NCI-H2107 treated with DMSO at 0.1 percent for 48 hours (cell line): Measurements from ENCODE around the gene SDC1.
A peak's percentile ranks its signal among the peaks of the same experiment; 100 is the strongest.
"Not testable (repeated sequence)": the region's sequence is repeated elsewhere in the genome, so short reads cannot be mapped to it uniquely, and the experiment has no call there.

Experiments used
- DNase-seq: peaks from one replicate; lab custom pipeline; 2025; ENCODE audit not compliant: unreplicated experiment; lab: John Stamatoyannopoulos, UW

Gene SDC1

GRCh38 chr2:20199633-20200270, 25.2 kb downstream of the SDC1 start:
- no peak for DNase-seq

- DNase-seq, result peak; percentile 35
Observed at GRCh38 chr2:20198796-20199632, 25.9 kb downstream of the SDC1 start.

GRCh38 chr2:20198001-20198400, 26.9 kb downstream of the SDC1 start:
- peak; percentile 81 for DNase-seq

GRCh38 chr2:20197192-20197591, 27.7 kb downstream of the SDC1 start:
- no peak for DNase-seq

- peak; percentile 33 for DNase-seq
Observed at GRCh38 chr2:20196657-20197161, 28.2 kb downstream of the SDC1 start.

- DNase-seq, result no peak
Observed at GRCh38 chr2:20196053-20196656, 28.8 kb downstream of the SDC1 start.

- DNase-seq, result no peak
Observed at GRCh38 chr2:20195431-20196033, 29.4 kb downstream of the SDC1 start.

- DNase-seq, result not testable (repeated sequence)
Observed at GRCh38 chr2:20195016-20195411, 29.9 kb downstream of the SDC1 start.

GRCh38 chr2:20194097-20195015, 30.6 kb downstream of the SDC1 start:
- no peak for DNase-seq

- no peak for DNase-seq
Observed at GRCh38 chr2:20193185-20193584, 31.7 kb downstream of the SDC1 start.

- no peak for DNase-seq
Observed at GRCh38 chr2:20192781-20193180, 32.1 kb downstream of the SDC1 start.

- no peak for DNase-seq
Observed at GRCh38 chr2:20191714-20192569, 33.0 kb downstream of the SDC1 start.

- no peak for DNase-seq
Observed at GRCh38 chr2:20190876-20191713, 33.8 kb downstream of the SDC1 start.

- DNase-seq, result no peak
Observed at GRCh38 chr2:20190170-20190569, 34.8 kb downstream of the SDC1 start.

GRCh38 chr2:20189299-20189931, 35.5 kb downstream of the SDC1 start:
- no peak for DNase-seq

GRCh38 chr2:20188851-20189250, 36.1 kb downstream of the SDC1 start:
- peak; percentile 19 for DNase-seq

GRCh38 chr2:20188201-20188600, 36.7 kb downstream of the SDC1 start:
- DNase-seq, result no peak

- no peak for DNase-seq
Observed at GRCh38 chr2:20187331-20187730, 37.6 kb downstream of the SDC1 start.
